Retina (tissue), 1 donor: ENCODE results near the gene HSPB1.
"Not testable (repeated sequence)": the region's sequence is repeated elsewhere in the genome, so short reads cannot be mapped to it uniquely, and the experiment has no call there.

Experiments
- DNase-seq: peaks from one replicate; pipeline ENCODE4 v3.0.0-alpha.2; 2016

The HSPB1 gene

GRCh38 chr7:76281706-76282343, 20.6 kb upstream of the HSPB1 start:
- no peak for DNase-seq

GRCh38 chr7:76282344-76283253, 19.9 kb upstream of the HSPB1 start:
- DNase-seq = peak; percentile 50

- no peak for DNase-seq
Measured at GRCh38 chr7:76283254-76284159, 19.0 kb upstream of the HSPB1 start.

GRCh38 chr7:76285604-76286374, 16.7 kb upstream of the HSPB1 start:
- DNase-seq = no peak

- DNase-seq = no peak
Measured at GRCh38 chr7:76286842-76287403, 15.6 kb upstream of the HSPB1 start.

GRCh38 chr7:76290847-76291350, 11.6 kb upstream of the HSPB1 start:
- DNase-seq = not testable (repeated sequence)

GRCh38 chr7:76291351-76292212, 10.9 kb upstream of the HSPB1 start:
- peak; percentile 94 for DNase-seq

GRCh38 chr7:76292213-76292573, 10.3 kb upstream of the HSPB1 start:
- no peak for DNase-seq

- DNase-seq = not testable (repeated sequence)
Measured at GRCh38 chr7:76292911-76293310, 9.6 kb upstream of the HSPB1 start.

GRCh38 chr7:76293407-76293901, 9.0 kb upstream of the HSPB1 start:
- DNase-seq = no peak

- peak; percentile 91 for DNase-seq
Measured at GRCh38 chr7:76294344-76295024, 8.0 kb upstream of the HSPB1 start.

GRCh38 chr7:76296743-76297740, 5.4 kb upstream of the HSPB1 start:
- DNase-seq = no peak

GRCh38 chr7:76300166-76300731, 2.2 kb upstream of the HSPB1 start:
- DNase-seq = no peak

- no peak for DNase-seq
Measured at GRCh38 chr7:76301000-76301399, 1.5 kb upstream of the HSPB1 start.

GRCh38 chr7:76303202-76304147, 1.0 kb downstream of the HSPB1 start:
- DNase-seq = peak; percentile 89

GRCh38 chr7:76304888-76305375, 2.5 kb downstream of the HSPB1 start:
- DNase-seq = no peak

GRCh38 chr7:76308874-76309273, 6.4 kb downstream of the HSPB1 start:
- DNase-seq = not testable (repeated sequence)
